GM19452 (cell line): ENCODE measurements around the gene HSD17B14.
"Not testable (repeated sequence)": the region's sequence is repeated elsewhere in the genome, so short reads cannot be mapped to it uniquely, and the experiment has no call there.

Experiments
- ATAC-seq: cut with Tn5 transposase; IDR thresholded peaks from one replicate; pipeline ENCODE4 v1.9.1; 2021; ENCODE audit not compliant: unreplicated experiment

The HSD17B14 gene

DNA sequence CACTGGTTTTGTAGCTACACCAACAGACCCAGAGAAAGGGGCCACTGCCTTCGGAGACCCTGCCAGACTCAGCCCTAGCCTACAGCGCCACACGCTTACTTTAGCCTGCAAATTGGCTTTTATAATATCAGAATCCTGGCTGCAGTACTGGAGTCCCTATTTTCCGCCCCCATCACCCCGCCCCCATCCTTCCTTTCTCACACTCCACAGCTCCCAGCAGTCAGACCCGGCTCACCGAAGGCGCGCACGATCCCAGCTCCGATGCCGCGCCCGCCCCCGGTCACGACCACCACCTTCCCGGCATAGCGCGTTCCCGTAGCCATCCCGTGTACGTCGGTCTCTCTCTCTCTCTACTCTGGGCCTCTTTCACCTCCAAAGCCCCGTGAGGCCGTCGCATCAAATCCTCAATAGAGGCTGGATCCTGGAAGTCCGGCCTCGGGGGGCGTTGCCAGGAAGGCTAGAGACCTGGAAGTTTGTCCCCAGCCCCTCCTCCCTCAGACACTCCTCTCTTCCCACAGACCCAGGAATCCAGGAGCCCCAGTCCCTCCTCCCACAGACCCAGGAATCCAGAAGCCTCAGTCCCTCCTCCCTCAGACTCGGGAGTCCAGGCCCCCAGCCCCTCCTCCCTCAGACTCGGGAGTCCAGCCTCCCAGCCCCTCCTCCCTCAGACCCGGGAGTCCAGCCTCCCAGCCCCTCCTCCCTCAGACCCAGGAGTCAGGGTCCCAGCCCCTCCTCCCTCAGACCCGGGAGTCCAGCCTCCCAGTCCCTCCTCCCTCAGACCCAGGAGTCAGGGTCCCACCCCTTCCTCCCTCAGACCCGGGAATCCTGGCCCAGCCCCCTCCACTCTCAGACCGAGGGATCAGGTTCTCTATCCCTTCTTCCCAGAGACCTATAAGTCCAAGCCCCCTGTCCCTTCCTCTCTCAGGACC, at the start of gene HSD17B14:
TSS of gene HSD17B14 (minus strand) at position 403 of the 929 bp plus-strand sequence. CDS start at position 323, 80 bp downstream.
- ATAC-seq, result no peak

GRCh38 chr19:48883726-48884125, 47.4 kb upstream of the HSD17B14 start:
- no peak for ATAC-seq

DNA sequence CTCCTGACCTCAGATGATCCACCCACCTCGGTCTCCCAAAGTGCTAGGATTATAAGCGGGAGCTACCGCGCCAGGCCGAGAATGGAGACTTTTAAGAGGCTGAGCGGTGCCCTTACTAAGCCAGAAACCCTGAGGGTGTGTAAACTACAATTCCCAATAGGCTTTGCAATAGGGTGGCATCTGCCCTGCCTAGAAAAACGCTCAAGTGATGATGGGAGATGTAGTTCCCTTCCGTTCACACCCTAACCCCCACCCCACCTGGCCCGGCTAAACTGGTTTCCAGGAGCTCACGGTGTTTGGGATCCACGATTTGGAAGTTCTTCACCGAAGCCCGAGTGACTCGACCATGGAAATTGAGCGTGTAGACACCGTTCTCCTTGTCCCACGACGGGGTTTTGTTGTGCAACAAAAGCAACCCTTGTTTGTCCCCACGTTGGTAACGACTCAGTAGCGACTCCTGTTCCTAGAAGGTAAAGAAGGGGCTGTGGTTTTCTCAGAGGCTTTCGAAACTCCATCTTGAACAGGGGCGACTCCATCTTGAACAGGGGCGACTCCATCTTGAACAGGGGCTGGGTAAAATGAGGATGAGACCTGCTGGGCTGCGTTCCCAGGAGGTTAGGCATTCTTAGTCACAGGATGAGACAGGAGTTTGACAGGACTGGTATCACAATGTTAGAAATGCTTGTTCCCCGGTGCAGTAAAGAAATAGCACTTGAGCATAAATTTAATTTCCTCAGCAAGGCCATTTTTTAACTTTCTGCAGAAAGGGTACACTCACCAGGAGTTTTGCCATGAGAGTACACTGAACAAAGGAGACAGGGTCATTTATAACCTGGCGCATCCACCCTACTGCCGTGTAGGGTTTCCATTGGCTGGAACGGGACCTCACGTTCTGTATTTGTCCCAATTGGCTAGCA, 45.7 kb upstream of the HSD17B14 start:
- no peak for ATAC-seq

DNA sequence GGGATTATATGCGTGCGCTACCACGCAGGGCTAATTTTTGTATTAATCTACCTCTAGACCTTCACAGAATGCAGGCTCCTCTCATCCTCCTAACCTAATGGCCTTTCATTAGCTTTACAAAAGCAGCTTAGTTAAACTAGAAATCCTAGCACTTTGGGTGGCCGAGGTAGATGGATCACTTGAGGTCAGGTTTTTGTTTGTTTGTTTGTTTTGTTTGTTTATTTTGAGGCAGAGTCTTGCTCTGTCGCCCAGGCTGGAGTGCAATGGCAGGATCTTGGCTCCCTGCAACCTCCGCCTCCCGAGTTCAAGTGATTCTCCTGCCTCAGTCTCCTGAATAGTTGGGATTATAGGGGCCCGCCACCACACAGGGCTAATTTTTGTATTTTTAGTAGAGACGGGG, 43.4 kb upstream of the HSD17B14 start:
- ATAC-seq, result not testable (repeated sequence)

DNA sequence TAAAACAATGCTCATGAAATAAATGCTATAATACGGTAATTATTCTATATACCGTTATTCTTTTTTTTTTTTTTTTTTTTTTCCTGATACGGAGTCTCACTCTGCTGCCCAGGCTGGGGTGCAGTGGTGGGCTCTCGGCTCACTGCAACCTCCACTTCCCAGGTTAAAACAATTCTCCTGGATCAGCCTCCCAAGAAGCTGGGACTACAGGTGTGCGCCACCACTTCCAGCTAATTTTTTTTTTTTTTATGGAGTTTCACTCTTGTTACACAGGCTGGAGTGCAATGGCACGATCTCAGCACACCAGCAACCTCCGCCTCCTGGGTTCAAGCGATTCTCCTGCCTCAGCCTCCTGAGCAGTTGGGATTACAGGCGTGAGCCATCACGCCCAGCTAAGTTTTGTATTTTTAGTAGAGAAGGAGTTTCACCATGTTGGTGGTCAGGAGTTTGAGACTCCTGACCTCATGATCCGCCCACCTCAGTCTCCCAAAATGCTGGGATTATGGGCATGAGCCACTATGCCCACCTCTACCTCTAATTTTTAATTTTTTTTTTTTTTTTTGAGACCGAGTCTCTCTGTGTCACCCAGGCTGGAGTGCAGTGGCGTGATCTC, 42.8 kb upstream of the HSD17B14 start:
- ATAC-seq, result no peak

GRCh38 chr19:48878196-48879024, 42.1 kb upstream of the HSD17B14 start:
- no peak for ATAC-seq

- ATAC-seq, result no peak
These were observed 41.5 kb upstream of the HSD17B14 start for GRCh38 chr19:48877855-48878195.

DNA sequence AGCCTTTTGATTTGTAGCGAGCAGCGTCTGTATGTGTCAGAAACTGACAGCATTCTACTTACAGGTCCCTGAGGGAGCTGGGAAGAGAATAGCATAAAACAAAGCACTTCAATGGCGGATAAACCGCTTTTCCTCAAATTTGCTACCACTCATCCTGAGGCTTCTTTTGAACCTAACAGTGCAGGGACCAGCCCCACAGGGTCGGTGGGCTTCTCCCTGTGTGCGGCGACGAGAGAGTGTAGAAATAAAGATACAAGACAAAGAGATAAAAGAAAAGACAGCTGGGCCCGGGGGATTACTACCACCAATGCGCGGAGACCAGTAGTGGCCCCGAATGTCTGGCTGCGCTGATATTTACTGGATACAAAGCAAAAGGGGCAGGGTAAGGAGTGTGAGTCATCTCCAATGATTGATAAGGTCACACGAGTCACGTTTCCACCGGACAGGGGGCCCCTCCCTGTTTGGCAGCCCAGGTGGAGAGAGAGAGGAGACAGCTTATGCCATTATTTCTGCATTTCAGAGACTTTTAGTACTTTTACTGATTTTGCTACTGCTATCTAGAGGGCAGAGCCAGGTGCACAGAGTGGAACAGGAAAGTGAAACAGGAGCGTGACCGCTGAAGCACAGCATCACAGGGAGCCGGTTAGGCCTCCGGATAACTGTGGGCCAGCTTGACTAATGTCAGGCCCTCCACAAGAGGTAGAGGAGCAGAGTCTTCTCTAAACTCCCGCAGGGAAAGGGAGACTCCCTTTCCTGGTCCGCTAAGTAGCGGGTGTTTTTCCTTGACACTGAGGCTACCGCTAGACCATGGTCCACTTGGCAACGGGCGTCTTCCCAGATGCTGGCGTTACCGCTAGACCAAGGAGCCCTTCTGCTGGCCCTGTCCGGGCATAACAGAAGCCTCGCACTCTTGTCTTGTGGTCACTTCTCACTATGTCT, 40.0 kb upstream of the HSD17B14 start:
- ATAC-seq, result not testable (repeated sequence)

GRCh38 chr19:48874303-48875135, 38.2 kb upstream of the HSD17B14 start:
- ATAC-seq, result no peak

DNA sequence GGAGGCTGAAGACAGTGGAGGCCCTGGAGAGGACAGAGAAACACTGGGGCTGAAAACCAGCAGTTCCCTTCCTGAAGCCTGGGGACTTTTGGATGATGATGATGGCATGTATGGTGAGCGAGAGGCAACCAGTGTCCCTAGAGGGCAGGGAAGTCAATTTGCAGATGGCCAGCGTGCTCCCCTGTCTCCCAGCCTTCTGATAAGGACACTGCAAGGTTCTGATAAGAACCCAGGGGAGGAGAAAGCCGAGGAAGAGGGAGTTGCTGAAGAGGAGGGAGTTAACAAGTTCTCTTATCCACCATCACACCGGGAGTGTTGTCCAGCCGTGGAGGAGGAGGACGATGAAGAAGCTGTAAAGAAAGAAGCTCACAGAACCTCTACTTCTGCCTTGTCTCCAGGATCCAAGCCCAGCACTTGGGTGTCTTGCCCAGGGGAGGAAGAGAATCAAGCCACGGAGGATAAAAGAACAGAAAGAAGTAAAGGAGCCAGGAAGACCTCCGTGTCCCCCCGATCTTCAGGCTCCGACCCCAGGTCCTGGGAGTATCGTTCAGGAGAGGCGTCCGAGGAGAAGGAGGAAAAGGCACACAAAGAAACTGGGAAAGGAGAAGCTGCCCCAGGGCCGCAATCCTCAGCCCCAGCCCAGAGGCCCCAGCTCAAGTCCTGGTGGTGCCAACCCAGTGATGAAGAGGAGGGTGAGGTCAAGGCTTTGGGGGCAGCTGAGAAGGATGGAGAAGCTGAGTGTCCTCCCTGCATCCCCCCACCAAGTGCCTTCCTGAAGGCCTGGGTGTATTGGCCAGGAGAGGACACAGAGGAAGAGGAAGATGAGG, 37.4 kb upstream of the HSD17B14 start:
- no peak for ATAC-seq

GRCh38 chr19:48872884-48873475, 36.7 kb upstream of the HSD17B14 start:
- no peak for ATAC-seq

GRCh38 chr19:48872182-48872883, 36.0 kb upstream of the HSD17B14 start, which contains the start of gene PPP1R15A:
Gene PPP1R15A, plus strand, starts transcription at chr19:48872421. Its CDS starts 813 bp downstream, at chr19:48873234.
- peak; percentile 47 for ATAC-seq

GRCh38 chr19:48871471-48872181, 35.3 kb upstream of the HSD17B14 start:
- ATAC-seq, result not testable (repeated sequence)

DNA sequence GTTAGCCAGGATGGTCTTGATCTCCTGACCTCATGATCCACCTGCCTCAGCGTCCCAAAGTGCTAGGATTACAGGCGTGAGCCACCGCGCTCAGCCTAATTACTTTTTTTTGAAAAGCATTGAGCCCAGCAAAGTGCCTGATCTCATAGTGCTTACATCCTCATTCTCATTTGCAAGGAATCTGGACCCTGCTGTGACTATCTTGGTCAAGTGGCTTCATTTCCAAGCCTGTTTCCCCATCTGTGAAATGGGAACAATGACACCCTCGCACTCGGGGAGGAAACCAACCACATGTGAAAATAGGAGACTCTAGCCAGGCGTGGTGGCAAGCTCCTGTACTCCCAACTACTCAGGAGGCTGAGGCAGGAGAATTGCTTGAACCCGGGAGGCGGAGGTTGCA, 33.8 kb upstream of the HSD17B14 start:
- ATAC-seq, result no peak

DNA sequence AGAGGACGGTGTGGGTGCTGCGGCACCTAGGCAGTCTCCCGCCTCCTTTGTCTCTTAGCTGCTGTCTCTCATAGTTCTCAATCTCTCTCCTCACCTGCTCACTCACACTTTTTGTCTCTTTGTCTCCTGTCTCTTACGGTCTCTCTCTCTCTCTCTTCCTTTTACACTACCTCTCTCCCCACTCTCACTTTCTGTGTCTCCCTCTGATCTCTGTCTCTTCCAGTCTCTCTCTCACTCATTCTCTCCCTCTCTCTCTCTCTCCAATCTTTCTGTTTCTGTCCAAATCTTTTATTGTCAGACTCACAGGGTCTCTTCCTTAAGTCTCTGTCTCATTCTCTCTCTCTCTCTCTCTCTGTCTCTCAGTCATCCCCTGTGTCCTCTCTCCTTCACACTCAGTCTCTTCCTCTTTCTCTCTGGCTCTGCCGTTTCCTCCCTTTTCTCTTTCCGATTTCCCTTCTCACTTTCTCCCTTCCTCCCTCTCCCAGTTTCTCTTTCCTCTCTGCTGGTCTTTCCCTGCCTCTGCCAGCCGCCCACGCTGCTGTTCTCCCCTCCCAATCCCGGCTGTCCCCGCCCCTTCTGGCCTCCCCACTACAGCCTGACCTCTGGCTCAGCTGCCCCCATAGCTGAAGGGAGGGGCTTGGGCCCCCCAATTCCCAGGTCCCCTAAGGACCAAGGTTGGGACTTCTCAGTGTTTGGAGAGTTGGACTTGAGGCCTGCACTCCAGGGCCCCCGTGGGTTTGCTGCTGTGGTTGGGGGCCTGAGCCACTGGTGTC, 32.0 kb upstream of the HSD17B14 start, which contains the start of gene PLEKHA4:
TSS of gene PLEKHA4 (minus strand) at position 504 of the 773 bp plus-strand sequence. CDS start 997 bp downstream, outside the sequence.
- no peak for ATAC-seq
